ENCODE measurements around the gene NMB. TPM values are rescaled to one million over a fixed set of nuclear protein-coding genes. Genes with fewer than 3 reads are reported as not detected.

Gene NMB
- total and polyA plus RNA-seq, 2 experiments from 2014 or later: 7.7 to 8.2 TPM

GRCh38 chr15:84608707-84609284 is 49.2 kb downstream of the NMB start:
- DNase-seq: no peak
- H3K9ac ChIP-seq: no peak overlapping the region
- WGBS, 2 experiments (ENCODE audit: low coverage in 1 of 2, low lambda C conversion rate in 2 of 2, missing lambda C conversion rate in 2 of 2): 8 to 21% methylated on average over 1 of the region's 1 CpG
- H2AFZ ChIP-seq: no peak overlapping the region
- H3F3A ChIP-seq (ENCODE audit: insufficient read depth): no peaks in the 10 kb centered on the region
- in situ Hi-C loops (cut with MboI): no loop called here
- H3K27me3 ChIP-seq (replicated peaks; ENCODE audit: insufficient read depth): no peaks in the 10 kb centered on the region
- peaks cover 7% of the 10 kb centered on the region; the same call in 1 of the 2 replicates for H3K4me1 ChIP-seq (ENCODE audit: insufficient read depth)
- TF ChIP-seq EZH2 (IDR thresholded peaks at IDR 0.05; ENCODE audit: insufficient read depth, poor library complexity, severe bottlenecking) (no peak), EZH2phosphoT487 (IDR thresholded peaks at IDR 0.05; ENCODE audit: insufficient read depth, low read depth) (no peak)
- no peaks in the 10 kb centered on the region for H3K9me2 ChIP-seq (ENCODE audit: insufficient read depth)
- no peaks in the 10 kb centered on the region for H3K36me3 ChIP-seq (ENCODE audit: low read depth)
- H3K9me3 ChIP-seq (ENCODE audit: low read depth): no peaks in the 10 kb centered on the region
- 0 out of 2 replicates have a peak, but pooled peaks cover 4% of the 10 kb centered on the region for H3K79me2 ChIP-seq (ENCODE audit: insufficient read depth)
- H3K4me2 ChIP-seq (ENCODE audit: unreplicated experiment): no peak overlapping the region
- H3K4me3 ChIP-seq: no peak overlapping the region
- H4K20me1 ChIP-seq (ENCODE audit: insufficient read depth): no peaks in the 10 kb centered on the region
- no peak overlapping the region for H3K27ac ChIP-seq

- Histone ChIP-seq H3K27ac (no peak overlapping the region), H3K9me3 (ENCODE audit: low read depth) (no peaks in the 10 kb centered on the region), H3K79me2 (ENCODE audit: insufficient read depth) (no peaks in the 10 kb centered on the region), H4K20me1 (ENCODE audit: insufficient read depth) (no peaks in the 10 kb centered on the region), H3K4me3 (no peak overlapping the region), H3K36me3 (ENCODE audit: low read depth) (no peaks in the 10 kb centered on the region), H3K4me2 (ENCODE audit: unreplicated experiment) (no peak overlapping the region), H3K9me2 (ENCODE audit: insufficient read depth) (no peaks in the 10 kb centered on the region), H3K9ac (no peak overlapping the region), H3F3A (ENCODE audit: insufficient read depth) (no peaks in the 10 kb centered on the region), H3K27me3 (replicated peaks; ENCODE audit: insufficient read depth) (no peaks in the 10 kb centered on the region), H3K4me1 (ENCODE audit: insufficient read depth) (peaks cover 7% of the 10 kb centered on the region; the same call in 1 of the 2 replicates), H2AFZ (no peak overlapping the region)
- TF ChIP-seq EZH2phosphoT487 (IDR thresholded peaks at IDR 0.05; ENCODE audit: insufficient read depth, low read depth) (no peak), EZH2 (IDR thresholded peaks at IDR 0.05; ENCODE audit: insufficient read depth, poor library complexity, severe bottlenecking) (no peak)
- no peak for DNase-seq
- in situ Hi-C loops (cut with MboI): no loop called here
- 96 to 97% methylated on average over 8 of the region's 8 CpGs for WGBS, 2 experiments (ENCODE audit: low coverage in 1 of 2, low lambda C conversion rate in 2 of 2, missing lambda C conversion rate in 2 of 2)
Measured at GRCh38 chr15:84606653-84607120, 51.3 kb downstream of the NMB start.

GRCh38 chr15:84605554-84605882 is 52.5 kb downstream of the NMB start:
- in situ Hi-C loops (cut with MboI): no loop called here
- Histone ChIP-seq H3K27ac (no peak overlapping the region), H3F3A (ENCODE audit: insufficient read depth) (no peaks in the 10 kb centered on the region), H4K20me1 (ENCODE audit: insufficient read depth) (no peaks in the 10 kb centered on the region), H3K27me3 (replicated peaks; ENCODE audit: insufficient read depth) (no peaks in the 10 kb centered on the region), H3K36me3 (ENCODE audit: low read depth) (no peaks in the 10 kb centered on the region), H3K9ac (no peak overlapping the region), H2AFZ (no peak overlapping the region), H3K9me3 (ENCODE audit: low read depth) (no peaks in the 10 kb centered on the region), H3K9me2 (ENCODE audit: insufficient read depth) (no peaks in the 10 kb centered on the region), H3K4me1 (ENCODE audit: insufficient read depth) (0 out of 2 replicates have a peak, but pooled peaks cover 6% of the 10 kb centered on the region), H3K4me3 (no peak overlapping the region), H3K4me2 (ENCODE audit: unreplicated experiment) (no peak overlapping the region), H3K79me2 (ENCODE audit: insufficient read depth) (no peaks in the 10 kb centered on the region)
- DNase-seq: no peak
- 83 to 88% methylated on average over 2 of the region's 2 CpGs for WGBS, 2 experiments (ENCODE audit: low coverage in 1 of 2, low lambda C conversion rate in 2 of 2, missing lambda C conversion rate in 2 of 2)
- no peak for TF ChIP-seq EZH2phosphoT487 (IDR thresholded peaks at IDR 0.05; ENCODE audit: insufficient read depth, low read depth)
- TF ChIP-seq EZH2 (IDR thresholded peaks at IDR 0.05; ENCODE audit: insufficient read depth, poor library complexity, severe bottlenecking): no peak

Other genes with a start within 250 kb of the NMB start
- gene ZSCAN2, start 57.2 kb downstream of the NMB start, total RNA-seq (2014; rRNA removed; shearing (Covaris generic)): 3.4 and 15.0 TPM in 2 replicates
- 2.8 and 2.9 TPM in 2 replicates for gene ZSCAN2, start 57.2 kb downstream of the NMB start, polyA plus RNA-seq (2016; fragmentation: Nextera tagmentation; extraction: Ambion mirVana)
- 26.0 and 31.9 TPM in 2 replicates for gene WDR73, start 3.9 kb downstream of the NMB start, total RNA-seq (2014; rRNA removed; shearing (Covaris generic))
- gene WDR73, start 3.9 kb downstream of the NMB start, polyA plus RNA-seq (2016; fragmentation: Nextera tagmentation; extraction: Ambion mirVana): 25.2 and 25.6 TPM in 2 replicates
- 223 and 257 TPM in 2 replicates for gene SEC11A, start 57.9 kb upstream of the NMB start, total RNA-seq (2014; rRNA removed; shearing (Covaris generic))
- gene SEC11A, start 57.9 kb upstream of the NMB start, polyA plus RNA-seq (2016; fragmentation: Nextera tagmentation; extraction: Ambion mirVana): 214 and 217 TPM in 2 replicates
- gene ZNF592, start 90.4 kb upstream of the NMB start, total RNA-seq (2014; rRNA removed; shearing (Covaris generic)): 9.8 and 11.6 TPM in 2 replicates
- gene ZNF592, start 90.4 kb upstream of the NMB start, polyA plus RNA-seq (2016; fragmentation: Nextera tagmentation; extraction: Ambion mirVana): 7.0 and 7.4 TPM in 2 replicates
- 0.13 and 5.0 TPM in 2 replicates for gene ALPK3, start 159.2 kb upstream of the NMB start, total RNA-seq (2014; rRNA removed; shearing (Covaris generic))
- gene ALPK3, start 159.2 kb upstream of the NMB start, polyA plus RNA-seq (2016; fragmentation: Nextera tagmentation; extraction: Ambion mirVana): 0.04 TPM in 1 of 2 replicates, not detected in the other
- gene SLC28A1, start 226.5 kb upstream of the NMB start, total RNA-seq (2014; rRNA removed; shearing (Covaris generic)): not detected in 2 replicates
- gene SLC28A1, start 226.5 kb upstream of the NMB start, polyA plus RNA-seq (2016; fragmentation: Nextera tagmentation; extraction: Ambion mirVana): not detected in 2 replicates

Data from GM23248 (cell line).